Osteoblast (primary cell): ENCODE results near the gene PTPRZ1. TPM values are rescaled to one million over a fixed set of nuclear protein-coding genes. Genes with fewer than 3 reads are reported as not detected.

Source experiments
- DNase-seq: peaks from one replicate; pipeline ENCODE4 v3.0.0; 2011; ENCODE audit warnings: low spot score, mixed read lengths; ENCODE audit not compliant: insufficient read length; ENCODE audit errors: missing footprints
- H2AFZ ChIP-seq: 2 replicates; pipeline ENCODE4 v1.6.0; 2011; ENCODE audit warnings: mild to moderate bottlenecking, low read length
- H3K27ac ChIP-seq: 2 replicates; pipeline ENCODE4 v1.5.1; 2011; ENCODE audit warnings: mild to moderate bottlenecking, low read depth, low read length, moderate library complexity
- H3K27me3 ChIP-seq: 2 replicates; pipeline ENCODE4 v1.6.0; 2012; ENCODE audit warnings: mild to moderate bottlenecking, control low read depth, inconsistent platforms, low read length, moderate library complexity; ENCODE audit not compliant: insufficient read depth
- H3K36me3 ChIP-seq: 2 replicates; pipeline ENCODE4 v1.5.1; 2011; ENCODE audit warnings: mild to moderate bottlenecking, low read length, control low read depth, moderate library complexity; ENCODE audit not compliant: insufficient read depth
- H3K4me1 ChIP-seq: 2 replicates; pipeline ENCODE4 v1.5.1; 2011; ENCODE audit warnings: mild to moderate bottlenecking, low read length, control low read depth, moderate library complexity; ENCODE audit not compliant: insufficient read depth
- H3K4me2 ChIP-seq: 2 replicates; pipeline ENCODE4 v1.6.0; 2011; ENCODE audit warnings: mild to moderate bottlenecking, low read length; ENCODE audit not compliant: insufficient read depth
- H3K4me3 ChIP-seq: fragments of 200-600 bp; sonication (generic); 3 replicates; pipeline ENCODE4 v1.5.1; 2012; ENCODE audit warnings: mild to moderate bottlenecking, low read length, inconsistent platforms; ENCODE audit not compliant: insufficient read depth
- H3K79me2 ChIP-seq: 2 replicates; pipeline ENCODE4 v1.6.0; 2012; ENCODE audit warnings: mild to moderate bottlenecking, low read length, control low read depth, inconsistent platforms; ENCODE audit not compliant: insufficient read depth
- H3K9me3 ChIP-seq: 2 replicates; pipeline ENCODE4 v1.5.1; 2011; ENCODE audit warnings: low read depth, low read length, control low read depth
- H4K20me1 ChIP-seq: 2 replicates; pipeline ENCODE4 v1.6.0; 2012; ENCODE audit warnings: mild to moderate bottlenecking, low read length, control low read depth; ENCODE audit not compliant: insufficient read depth
- total RNA-seq: library from RNA; depleted of rRNA; stranded (reverse); fragments of >200 nt; gene quantifications from 2 replicates; pipeline ENCODE4 v1.2.3, GENCODE V29; 2012
- TF ChIP-seq, protein P1 (sequence below): IDR thresholded peaks from 2 replicates; pipeline ENCODE4 v1.5.1; 2011; ENCODE audit warnings: mild to moderate bottlenecking, low read depth, low read length, moderate library complexity; ENCODE audit errors: extremely low read depth

PTPRZ1 gene
- total RNA-seq, 1 donor = not detected

DNA sequence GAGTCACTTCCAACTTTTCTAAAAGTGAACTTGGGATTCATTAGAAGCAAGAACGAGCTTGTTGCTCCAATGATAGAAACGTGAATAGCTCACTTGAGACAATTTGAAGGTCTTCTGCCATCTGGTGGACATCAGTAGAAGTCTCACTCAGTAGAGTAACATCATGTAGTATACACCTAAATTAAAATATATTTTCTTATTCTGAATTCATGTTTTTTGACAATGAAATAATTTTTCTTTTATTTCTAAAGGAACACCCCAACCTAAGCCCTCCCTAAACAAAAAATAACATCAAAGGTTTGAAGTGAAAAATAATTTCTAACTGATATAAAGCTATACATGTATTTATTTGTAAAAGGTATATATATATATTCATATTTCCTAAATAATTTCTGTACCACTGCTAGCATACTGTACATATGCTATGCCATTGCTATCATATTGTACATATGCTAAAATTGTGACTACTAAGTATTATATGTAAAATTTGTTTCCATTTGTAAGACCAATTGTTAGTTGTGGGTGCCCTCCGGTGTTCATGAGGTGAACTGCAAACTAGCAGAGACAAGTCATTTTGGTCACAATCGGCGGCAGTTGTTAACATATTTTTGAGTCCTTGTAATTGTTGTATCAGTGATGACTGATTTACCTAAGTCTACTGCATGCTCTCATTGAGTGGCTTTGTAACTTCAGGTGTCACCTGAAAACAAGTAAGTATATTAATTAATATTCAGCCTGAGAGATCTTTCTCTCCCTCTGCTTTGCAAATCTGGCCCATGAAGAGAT lies 121.9 kb downstream of the PTPRZ1 start:
- Histone ChIP-seq H4K20me1 (no peaks in the 10 kb centered on the region), H3K27ac (no peak overlapping the region), H3K79me2 (no peaks in the 10 kb centered on the region), H3K27me3 (peaks cover 2% of the 10 kb centered on the region), H2AFZ (no peak overlapping the region), H3K4me3 (no peak overlapping the region), H3K4me2 (peak overlapping the region; percentile 12), H3K4me1 (no peaks in the 10 kb centered on the region), H3K36me3 (no peaks in the 10 kb centered on the region), H3K9me3 (no peaks in the 10 kb centered on the region)
- peak; percentile 81 for DNase-seq
- TF ChIP-seq, protein P1, sequence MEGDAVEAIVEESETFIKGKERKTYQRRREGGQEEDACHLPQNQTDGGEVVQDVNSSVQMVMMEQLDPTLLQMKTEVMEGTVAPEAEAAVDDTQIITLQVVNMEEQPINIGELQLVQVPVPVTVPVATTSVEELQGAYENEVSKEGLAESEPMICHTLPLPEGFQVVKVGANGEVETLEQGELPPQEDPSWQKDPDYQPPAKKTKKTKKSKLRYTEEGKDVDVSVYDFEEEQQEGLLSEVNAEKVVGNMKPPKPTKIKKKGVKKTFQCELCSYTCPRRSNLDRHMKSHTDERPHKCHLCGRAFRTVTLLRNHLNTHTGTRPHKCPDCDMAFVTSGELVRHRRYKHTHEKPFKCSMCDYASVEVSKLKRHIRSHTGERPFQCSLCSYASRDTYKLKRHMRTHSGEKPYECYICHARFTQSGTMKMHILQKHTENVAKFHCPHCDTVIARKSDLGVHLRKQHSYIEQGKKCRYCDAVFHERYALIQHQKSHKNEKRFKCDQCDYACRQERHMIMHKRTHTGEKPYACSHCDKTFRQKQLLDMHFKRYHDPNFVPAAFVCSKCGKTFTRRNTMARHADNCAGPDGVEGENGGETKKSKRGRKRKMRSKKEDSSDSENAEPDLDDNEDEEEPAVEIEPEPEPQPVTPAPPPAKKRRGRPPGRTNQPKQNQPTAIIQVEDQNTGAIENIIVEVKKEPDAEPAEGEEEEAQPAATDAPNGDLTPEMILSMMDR = peak; percentile 65

DNA sequence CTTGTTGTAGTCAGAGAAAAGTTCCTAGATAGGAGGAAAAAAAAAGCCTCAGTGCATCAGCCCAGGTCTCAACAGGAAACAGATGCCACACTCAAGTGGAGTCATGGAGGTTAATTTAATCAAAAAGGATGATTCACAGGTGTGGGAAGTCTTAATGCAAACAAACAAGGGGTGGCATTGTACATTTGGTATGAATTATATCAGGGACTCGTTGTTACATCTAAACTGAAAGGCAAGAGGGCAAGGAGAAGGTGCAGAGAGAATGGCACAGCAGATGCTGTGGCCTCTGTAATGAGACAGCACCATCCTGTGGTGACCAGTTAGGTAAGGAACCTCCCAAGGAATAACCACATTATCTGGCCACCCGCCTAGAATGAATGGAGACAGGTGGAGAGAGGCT lies 133.7 kb downstream of the PTPRZ1 start:
- DNase-seq = no peak
- Histone ChIP-seq H3K27ac (no peak overlapping the region), H3K36me3 (no peaks in the 10 kb centered on the region), H2AFZ (no peak overlapping the region), H3K4me2 (no peak overlapping the region), H3K27me3 (no peaks in the 10 kb centered on the region), H3K4me3 (no peak overlapping the region), H4K20me1 (no peaks in the 10 kb centered on the region), H3K9me3 (no peaks in the 10 kb centered on the region), H3K4me1 (no peaks in the 10 kb centered on the region), H3K79me2 (no peaks in the 10 kb centered on the region)
- TF ChIP-seq, protein P1 = no peak

DNA sequence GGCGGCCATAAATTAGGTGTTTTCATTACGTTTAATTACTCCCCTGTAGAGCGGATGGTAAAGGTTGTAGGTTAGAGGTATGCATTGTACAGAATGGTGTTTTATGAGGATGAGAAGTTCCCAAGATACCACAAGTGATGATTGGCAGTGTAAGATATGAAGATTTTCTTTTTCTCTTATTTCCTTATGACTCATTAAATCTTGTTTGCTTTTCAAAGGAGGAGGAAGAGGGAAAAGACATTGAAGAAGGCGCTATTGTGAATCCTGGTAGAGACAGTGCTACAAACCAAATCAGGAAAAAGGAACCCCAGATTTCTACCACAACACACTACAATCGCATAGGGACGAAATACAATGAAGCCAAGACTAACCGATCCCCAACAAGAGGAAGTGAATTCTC lies 137.2 kb downstream of the PTPRZ1 start:
- DNase-seq = no peak
- no peaks in the 10 kb centered on the region for H3K36me3 ChIP-seq
- no peak overlapping the region for H3K4me2 ChIP-seq
- no peaks in the 10 kb centered on the region for H3K79me2 ChIP-seq
- no peak overlapping the region for H3K4me3 ChIP-seq
- H4K20me1 ChIP-seq = no peaks in the 10 kb centered on the region
- no peak overlapping the region for H3K27ac ChIP-seq
- TF ChIP-seq, protein P1 = no peak
- H3K4me1 ChIP-seq = no peaks in the 10 kb centered on the region
- H3K27me3 ChIP-seq = no peaks in the 10 kb centered on the region
- no peak overlapping the region for H2AFZ ChIP-seq
- no peaks in the 10 kb centered on the region for H3K9me3 ChIP-seq

DNA sequence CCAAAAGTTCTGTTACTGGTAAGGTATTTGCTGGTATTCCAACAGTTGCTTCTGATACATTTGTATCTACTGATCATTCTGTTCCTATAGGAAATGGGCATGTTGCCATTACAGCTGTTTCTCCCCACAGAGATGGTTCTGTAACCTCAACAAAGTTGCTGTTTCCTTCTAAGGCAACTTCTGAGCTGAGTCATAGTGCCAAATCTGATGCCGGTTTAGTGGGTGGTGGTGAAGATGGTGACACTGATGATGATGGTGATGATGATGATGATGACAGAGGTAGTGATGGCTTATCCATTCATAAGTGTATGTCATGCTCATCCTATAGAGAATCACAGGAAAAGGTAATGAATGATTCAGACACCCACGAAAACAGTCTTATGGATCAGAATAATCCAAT lies 140.1 kb downstream of the PTPRZ1 start:
- DNase-seq = no peak

More for the DNA sequence above, 140.1 kb downstream of the PTPRZ1 start:
- Histone ChIP-seq H3K9me3 (no peaks in the 10 kb centered on the region), H3K4me1 (no peaks in the 10 kb centered on the region), H2AFZ (no peak overlapping the region), H3K27me3 (no peaks in the 10 kb centered on the region), H3K4me3 (no peak overlapping the region), H4K20me1 (no peaks in the 10 kb centered on the region), H3K79me2 (no peaks in the 10 kb centered on the region), H3K4me2 (no peak overlapping the region), H3K36me3 (no peaks in the 10 kb centered on the region), H3K27ac (no peak overlapping the region)
- TF ChIP-seq, protein P1 = no peak
